HG03565 (cell line): ENCODE measurements around the gene TOPORS.
A peak's percentile ranks its signal among the peaks of the same experiment; 100 is the strongest.
"Not testable (repeated sequence)": the region's sequence is repeated elsewhere in the genome, so short reads cannot be mapped to it uniquely, and the experiment has no call there.

ENCODE experiments used
- ATAC-seq: cut with Tn5 transposase; IDR thresholded peaks from one replicate; pipeline ENCODE4 v1.9.1; 2021; ENCODE audit warnings: mild to moderate bottlenecking, moderate library complexity; ENCODE audit not compliant: unreplicated experiment

The TOPORS gene

GRCh38 chr9:32552172-32552872, at the start of gene TOPORS, which contains the start of gene SMIM27:
Gene TOPORS, minus strand, starts transcription at chr9:32552586. Its CDS starts 150 bp downstream, at chr9:32552436.
Gene SMIM27, plus strand, starts transcription at chr9:32552327. Its CDS starts 108 bp downstream, at chr9:32552435.
- ATAC-seq = peak; percentile 62

DNA sequence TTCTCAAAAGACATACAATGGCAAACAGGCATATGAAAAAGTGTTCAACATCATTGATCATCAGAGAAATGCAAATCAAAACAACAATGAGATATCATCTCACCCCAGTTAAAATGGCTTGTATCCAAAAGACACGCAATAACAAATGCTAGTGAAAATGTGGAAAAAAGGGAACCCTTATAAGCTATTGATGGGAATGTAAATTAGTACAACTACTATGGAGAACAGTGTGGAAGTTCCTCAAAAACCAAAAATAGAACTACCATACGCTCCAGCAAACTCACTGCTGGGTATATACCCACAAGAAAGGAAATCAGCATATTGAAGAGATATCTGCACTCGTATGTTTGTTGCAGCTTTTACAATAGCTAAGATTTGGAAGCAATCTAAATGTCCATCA, 46.6 kb upstream of the TOPORS start:
- not testable (repeated sequence) for ATAC-seq

GRCh38 chr9:32596936-32597335, 44.5 kb upstream of the TOPORS start:
- ATAC-seq = no peak

- ATAC-seq = no peak
Observed at GRCh38 chr9:32596096-32596865, 43.9 kb upstream of the TOPORS start.

DNA sequence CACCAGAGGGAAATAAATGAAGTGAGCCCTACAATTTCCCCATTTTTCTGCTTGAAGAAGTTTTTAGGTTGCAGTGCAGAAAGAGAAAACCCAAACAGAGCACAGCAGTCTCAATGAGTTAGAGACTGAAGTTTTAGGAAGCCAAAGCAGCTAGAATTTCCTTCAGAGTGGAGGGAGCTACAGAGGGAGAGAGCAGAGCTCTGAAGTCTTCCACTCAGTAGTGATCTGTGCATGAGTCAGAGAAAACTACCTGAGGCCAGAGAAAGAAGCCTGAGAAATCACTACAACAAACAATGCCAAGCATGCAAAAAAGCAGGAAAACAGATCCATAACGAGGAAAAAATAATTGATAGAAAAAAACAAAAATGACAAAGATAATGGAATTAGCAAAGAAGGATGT, 38.5 kb upstream of the TOPORS start:
- ATAC-seq = no peak

GRCh38 chr9:32590476-32590875, 38.1 kb upstream of the TOPORS start:
- no peak for ATAC-seq

GRCh38 chr9:32589083-32589723, 36.8 kb upstream of the TOPORS start:
- peak; percentile 83 for ATAC-seq

- no peak for ATAC-seq
Observed at GRCh38 chr9:32587901-32588300, 35.5 kb upstream of the TOPORS start.

GRCh38 chr9:32584784-32585183, 32.4 kb upstream of the TOPORS start:
- no peak for ATAC-seq

DNA sequence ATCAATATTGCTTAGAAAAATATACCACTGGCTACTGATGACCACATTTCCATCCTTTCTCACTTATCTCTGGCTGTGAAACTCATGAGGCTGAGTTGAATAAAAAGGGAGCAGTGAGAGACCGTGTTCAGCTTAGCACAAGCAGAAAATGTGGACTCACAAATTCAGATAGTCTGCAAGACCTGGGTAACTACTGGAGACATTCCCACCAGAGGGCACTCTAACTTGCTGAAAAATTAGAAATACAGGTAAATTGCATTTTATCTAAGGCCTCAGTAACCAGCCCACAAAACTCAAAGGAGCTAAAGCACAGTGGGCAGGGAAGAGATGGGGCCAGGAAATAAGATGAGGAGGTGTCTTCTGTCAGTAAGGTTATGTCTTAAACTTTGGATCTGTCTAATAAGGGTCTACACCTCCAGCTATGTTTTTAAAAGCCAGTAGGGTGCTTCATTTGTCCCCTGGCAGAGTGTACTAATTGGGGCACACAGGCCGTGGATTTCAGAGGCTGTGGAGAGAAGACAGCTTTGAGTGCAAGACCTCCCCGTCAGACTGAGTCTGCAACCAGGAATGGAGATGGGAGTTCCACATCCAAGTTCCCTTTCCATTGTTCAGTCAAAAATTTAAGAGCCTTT, 29.2 kb upstream of the TOPORS start:
- no peak for ATAC-seq

DNA sequence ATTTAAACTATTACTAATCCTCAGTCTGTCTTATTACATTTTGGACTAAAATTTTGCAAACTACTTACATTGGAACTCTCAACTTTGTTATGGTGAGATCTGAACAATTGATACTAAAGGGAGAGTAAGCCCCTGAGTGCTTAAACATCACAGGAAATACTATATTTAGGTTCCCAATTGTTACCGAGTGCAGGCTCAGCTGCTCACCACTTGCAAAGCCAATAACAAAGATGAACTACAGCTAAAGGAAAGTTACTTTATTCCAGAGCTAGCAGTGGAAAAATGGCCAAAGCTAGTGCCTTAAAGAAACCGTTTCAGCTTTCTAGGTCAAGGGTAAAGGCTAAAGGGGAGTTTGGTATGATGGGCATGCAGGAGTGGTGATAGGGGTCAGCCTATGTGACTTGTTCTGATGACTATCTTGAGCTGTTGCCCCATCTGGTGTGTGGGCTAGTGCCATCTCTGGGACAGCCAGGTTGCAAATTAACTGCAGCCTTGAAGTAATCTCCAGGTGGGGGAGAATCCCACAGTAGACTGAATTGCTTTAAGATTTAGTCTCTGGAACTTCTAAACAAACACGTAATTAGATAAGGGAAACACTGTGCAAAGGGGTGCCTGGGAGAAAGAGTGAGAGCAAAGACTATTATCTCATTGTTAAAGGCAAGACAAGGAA, 28.4 kb upstream of the TOPORS start:
- ATAC-seq = no peak

DNA sequence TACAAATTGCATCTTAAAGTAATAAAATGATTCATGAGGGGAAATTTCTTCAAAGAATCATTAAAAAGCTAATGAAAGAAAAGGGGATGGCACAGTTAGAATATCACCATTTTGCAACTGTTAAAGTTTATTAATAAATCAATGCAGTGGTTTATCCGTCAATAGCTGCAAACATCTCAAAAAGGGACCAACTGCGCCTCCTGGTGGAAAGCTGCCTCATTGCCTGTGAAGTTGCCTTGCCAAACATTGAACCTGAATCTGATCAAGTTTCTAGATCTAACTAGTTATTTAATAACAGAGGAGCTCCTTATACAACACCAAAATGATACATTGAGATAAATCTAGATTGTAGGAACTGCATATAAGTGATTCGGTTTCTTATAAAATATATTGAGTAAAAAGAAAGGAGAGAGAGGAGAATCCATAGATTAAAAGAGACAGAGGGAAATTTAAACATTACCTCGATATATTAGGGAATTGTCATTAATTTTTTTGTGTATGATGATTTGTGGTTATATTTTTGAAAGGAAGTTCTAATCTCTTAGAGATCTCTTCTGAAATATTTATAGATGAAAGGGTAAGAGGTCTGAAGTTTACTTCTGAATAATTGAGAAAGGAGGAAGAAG, 27.4 kb upstream of the TOPORS start:
- ATAC-seq = no peak

DNA sequence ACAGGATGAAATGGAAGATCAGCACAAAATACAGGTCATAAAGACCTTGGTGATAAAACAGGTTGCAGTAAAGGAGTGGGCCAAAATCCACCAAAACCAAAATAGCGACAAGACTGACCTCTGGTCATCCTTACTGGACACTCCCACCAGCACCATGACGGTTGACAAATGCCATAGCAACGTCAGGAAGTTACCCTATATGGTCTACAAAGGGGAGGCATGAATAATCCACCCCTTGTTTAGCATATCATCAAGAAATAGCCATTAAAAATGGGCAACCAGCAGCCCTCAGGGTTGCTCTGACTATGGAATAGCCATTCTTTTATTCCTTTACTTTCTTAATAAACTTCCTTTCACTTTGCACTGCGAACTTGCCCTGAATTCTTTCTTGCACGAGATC, 26.6 kb upstream of the TOPORS start:
- ATAC-seq = no peak

DNA sequence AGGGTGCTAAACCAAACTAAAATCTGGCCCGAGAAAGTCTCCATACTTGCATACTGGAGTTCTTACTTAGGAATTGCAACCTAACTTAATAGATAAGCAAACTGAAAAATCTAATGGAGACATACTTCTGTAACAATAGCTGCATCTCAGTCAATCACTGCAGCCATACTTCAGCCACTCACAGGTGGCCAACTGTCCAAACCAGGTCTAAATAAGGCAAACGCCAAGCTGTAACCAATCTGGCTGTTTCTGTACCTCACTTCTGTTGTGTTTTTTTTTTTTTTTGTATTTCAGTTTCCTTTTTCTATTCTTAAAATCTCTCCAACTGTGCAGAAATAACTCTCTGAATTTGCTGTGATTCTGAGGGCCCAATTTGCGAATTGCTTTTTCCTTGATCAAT, 24.9 kb upstream of the TOPORS start:
- no peak for ATAC-seq

DNA sequence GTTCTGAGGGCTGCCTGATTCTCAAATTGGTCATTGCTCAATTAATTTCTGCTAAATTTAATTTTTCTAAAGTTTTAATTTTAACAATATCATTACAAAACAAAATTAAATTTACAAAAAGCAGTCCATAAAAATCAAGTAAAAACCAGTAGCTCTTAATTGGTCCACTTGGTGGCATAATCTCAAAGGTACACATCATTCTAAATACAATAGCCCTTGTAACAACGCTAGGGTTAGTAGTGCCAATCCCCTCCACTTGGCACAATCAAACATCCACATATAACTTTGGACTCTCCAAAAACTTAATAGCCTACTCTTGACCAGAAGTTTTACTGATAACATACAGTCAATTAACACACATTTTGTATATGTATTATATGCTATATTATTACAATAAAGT, 22.5 kb upstream of the TOPORS start:
- ATAC-seq = no peak

DNA sequence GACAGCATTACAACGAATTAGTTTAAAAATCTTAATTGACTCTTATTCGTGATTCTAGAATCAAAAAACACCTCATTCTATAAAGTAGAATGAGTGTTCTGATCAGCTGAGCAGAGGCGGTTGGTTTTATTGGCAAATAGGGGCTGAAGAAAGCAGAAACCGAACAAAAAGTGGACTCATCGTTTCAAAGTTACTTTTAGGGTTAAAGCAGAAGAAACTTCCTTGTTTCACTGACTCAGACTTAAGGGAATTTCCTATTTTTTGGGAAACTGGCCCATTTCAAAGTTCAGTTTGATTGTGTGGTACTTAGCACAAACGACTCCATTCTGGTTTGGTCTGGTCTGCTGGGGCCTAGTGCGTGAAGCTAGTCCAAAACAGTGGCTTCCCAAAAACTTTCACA, 21.4 kb upstream of the TOPORS start:
- ATAC-seq = no peak

- ATAC-seq = peak; percentile 81
Observed at GRCh38 chr9:32572900-32573523, 20.6 kb upstream of the TOPORS start, which contains the start of gene NDUFB6. Gene NDUFB6, minus strand, starts transcription at chr9:32573159. Its CDS starts 99 bp downstream, at chr9:32573060.

DNA sequence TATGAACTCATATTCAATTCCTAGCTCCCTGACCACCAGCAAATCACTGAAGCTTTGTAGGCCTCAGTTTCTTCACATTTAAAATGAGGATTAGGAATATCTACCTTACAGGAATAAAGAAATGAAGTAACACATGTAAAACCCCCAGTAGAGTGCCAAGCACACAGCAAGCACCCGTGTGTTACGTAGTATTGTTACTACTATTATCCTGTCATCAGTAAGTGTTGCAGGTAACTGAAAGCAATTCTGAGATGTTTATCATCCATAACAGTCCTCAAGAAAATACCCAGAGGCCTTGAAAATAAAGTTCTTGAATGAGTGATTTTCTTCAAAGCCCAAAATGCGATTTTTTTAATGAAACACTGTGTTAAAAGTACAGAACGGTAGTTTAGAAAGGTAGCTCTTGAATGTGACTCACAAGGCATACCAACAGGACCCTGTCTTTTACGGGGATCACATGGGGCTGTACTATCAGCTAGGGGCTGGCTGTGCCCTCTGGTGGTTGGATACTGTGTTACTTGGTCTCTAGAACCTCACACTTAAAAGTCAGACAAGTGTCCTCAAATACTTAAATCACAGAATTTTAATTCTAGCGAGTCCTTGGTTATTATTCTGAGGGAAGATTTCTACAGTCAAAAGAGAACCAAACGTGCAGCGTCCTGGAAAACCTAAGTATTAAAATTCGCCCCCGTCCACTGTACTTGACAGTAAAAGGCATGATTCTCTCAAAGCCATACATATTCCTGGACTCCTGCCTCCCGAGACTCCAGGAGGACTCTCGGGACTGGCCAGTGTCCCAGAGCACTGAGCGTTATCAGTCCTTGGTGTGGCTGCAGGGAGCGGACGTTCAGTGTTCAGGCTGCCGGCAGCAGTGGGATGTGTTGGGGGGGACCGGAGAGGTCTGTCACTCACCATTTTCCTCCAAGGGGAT, 19.8 kb upstream of the TOPORS start:
- ATAC-seq = peak; percentile 85

DNA sequence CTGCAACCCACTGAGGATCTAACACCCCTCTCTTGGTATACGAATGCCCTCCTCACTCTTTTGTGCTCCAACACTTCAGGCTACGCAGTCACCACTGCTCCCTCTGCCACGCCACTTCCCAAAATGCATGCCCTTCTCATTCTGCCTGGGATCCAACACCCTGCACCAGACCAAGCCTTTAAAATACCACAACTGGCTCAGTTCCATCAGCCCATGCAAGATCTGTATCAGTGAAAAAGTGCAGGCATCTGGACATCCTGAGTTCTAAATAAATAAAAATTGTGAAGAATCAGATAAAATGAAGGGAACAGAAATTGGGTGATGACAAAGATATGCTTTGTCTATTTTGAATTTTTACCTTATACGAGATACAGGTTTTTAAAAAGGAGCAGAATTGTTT, 17.9 kb upstream of the TOPORS start:
- no peak for ATAC-seq
